HG02884 (cell line): ENCODE measurements around the gene SF3B2.
"Not testable (repeated sequence)": the region's sequence is repeated elsewhere in the genome, so short reads cannot be mapped to it uniquely, and the experiment has no call there.

Experiments
- ATAC-seq: cut with Tn5 transposase; IDR thresholded peaks from one replicate; pipeline ENCODE4 v1.9.1; 2021; ENCODE audit warnings: mild to moderate bottlenecking, moderate library complexity; ENCODE audit not compliant: unreplicated experiment

SF3B2 gene

GRCh38 chr11:66106786-66107599 is 54.8 kb downstream of the SF3B2 start:
- ATAC-seq, result no peak

- no peak for ATAC-seq
Observed at GRCh38 chr11:66107600-66108510, 55.7 kb downstream of the SF3B2 start.

GRCh38 chr11:66109294-66109693 is 57.1 kb downstream of the SF3B2 start:
- ATAC-seq, result no peak

DNA sequence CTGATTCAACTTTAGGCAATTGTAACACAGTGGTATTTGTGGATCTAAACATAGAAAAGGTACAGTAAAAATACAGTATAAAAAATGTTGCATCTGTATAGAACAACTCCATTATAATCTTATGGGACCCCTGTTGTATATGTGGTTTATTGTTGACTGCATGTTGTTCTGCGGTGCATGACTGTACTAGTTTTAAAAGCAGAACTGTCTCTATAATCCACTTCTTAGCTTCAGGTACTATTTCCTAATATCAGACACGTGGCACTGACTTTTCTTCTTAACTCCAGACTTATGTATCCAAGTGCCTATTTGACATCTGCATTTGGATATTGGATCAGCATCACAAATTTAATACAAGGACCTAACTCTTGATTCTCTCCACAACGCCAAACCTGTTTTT is 59.0 kb downstream of the SF3B2 start:
- no peak for ATAC-seq

DNA sequence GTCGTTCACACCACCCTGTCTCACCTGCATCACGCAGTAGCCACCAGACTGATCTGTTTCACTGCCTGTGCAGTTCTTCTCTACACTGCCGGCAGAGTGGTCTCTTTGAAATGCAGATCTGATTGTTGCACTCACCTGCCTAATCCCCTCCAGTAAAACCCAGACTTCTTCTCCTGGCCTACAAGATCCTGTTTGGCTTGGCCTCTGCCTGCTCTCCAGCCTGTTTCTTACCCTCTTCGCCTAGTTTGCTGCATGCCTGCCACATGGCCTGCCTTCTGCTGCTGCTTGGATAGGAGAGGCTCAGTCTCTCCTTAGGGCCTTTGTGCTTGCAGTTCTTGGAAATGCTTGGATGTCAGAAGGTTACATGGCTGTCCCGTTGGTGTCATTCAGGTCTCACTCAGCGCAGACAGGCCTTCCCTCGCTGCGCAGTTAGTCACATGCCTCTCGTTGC is 59.9 kb downstream of the SF3B2 start:
- no peak for ATAC-seq

DNA sequence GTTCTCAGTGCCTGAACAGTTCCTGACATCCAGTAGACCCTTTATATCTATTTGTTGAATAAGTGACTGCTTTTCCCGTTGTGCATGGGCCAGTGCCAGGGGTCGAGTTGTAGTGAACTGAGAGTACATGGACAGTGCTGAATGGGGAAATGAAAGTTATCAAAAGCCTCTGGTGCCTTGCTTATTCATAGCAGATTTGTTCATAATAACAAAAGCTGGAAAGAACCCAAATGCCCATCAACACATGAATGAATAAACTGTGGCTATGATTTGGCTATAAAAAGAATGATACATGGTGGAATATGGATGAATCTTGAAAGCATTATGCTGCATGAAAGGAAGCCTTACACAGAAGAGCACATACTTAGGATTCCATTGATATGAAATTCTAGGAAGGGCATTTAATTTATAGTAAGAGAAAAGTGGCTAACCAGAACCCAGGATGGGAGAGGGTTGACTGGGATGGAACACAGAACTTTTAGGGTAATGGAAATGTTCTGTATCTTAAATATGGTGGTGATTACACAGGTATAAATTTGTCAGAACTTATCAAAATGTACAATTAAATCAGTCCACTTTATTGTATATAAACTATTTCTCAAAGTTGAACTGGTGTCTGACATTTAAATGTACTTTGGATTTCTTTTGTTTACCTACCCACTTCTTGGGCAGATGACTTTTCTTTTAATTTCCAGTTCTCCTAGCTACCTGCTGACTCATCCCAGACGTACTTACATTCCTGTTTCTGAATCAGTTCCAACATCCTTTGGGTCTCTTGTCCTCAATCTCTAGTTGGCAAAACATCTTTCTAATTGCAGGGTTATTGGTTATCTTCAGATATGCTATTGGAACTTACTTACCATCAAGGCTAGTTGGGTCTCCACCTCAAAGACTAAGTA is 60.7 kb downstream of the SF3B2 start:
- no peak for ATAC-seq

- ATAC-seq, result not testable (repeated sequence)
Observed at GRCh38 chr11:66114957-66115356, 62.8 kb downstream of the SF3B2 start.

DNA sequence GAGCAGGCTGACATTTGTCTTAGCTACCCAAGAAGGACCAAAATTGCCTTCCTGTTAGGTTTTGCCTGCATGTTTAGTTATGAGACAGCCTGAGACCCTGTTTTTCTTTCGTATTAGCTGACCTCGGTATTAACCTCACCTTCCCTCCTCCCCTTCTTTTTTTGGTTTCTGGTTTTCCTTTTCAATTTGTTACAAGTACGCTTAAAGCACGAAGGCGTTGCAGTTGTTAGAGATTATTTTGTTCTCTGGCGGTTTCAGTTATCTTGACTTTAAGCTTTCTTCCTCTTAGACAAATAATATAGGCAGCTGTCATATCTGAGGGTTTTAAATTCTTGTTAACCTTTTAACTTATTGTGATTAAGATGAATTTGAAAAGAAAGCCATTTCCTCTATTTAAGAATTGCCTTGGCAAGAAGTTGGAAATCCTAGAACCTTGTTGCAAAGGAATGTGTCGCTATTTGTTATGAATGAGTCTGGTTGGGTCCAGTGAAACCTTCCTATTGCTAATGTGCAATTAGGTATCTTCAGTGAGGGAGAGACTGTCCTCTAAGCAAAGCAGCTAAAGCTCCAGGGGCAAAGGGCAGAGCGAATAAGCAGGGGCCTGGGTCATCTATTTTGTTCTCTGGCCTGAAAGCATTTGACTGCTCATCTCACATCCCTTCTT is 63.6 kb downstream of the SF3B2 start:
- no peak for ATAC-seq

DNA sequence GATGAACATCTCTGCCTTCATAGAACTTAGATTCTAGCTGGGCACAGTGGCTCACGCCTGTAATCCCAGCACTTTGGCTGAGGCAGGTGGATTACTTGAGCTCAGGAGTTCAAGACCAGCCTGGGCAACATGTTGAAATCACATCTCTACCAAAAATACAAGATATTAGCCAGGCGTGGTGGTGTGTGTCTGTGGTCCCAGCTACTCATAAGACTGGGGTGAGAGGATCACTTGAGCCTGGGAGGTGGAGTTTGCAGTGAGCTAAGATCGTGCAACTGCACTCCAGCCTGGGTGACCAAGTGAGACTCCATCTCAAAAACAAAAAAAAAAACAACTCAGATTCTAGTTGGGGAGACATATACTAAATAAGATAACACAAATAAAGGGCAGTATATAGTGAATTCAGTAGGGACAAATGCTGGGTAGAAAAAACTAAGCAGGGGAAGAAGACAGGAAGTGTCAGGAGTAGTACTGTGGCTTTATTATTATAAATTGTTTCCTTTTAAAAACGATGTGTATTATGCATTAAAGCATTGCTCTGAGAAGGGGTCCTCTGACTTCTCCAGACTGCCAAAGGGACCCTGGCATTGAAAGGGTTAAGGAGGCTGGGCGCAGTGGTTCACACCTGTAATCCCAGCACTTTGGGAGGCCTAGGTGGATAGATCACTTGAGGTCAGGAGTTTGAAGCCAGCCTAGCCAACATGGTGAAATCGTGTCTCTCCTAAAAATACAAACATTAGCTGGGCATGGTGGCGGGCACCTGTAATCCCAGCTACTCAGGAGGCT is 64.6 kb downstream of the SF3B2 start:
- no peak for ATAC-seq

DNA sequence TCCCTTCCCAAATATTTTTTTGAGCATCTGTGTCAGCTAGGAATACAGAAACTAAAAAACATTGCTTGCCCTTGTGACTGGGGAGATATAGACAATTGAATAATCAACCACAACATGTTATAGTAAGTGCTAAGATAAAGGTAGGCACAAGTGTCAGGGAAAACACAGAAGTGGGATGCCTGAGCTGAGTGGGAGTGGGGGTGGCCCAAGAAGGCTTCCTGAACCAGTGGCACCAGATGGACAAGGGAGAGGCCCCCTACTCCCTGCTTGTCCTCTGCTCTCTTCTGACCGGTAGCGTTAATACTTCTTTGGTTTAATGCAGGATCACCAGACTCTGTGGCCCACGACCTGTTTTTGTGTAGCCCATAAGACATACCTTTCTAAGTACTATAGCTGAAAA is 66.7 kb downstream of the SF3B2 start:
- ATAC-seq, result no peak
